Stimulated activated CD8-positive, alpha-beta memory T cell treated with anti-CD3 and anti-CD28 coated beads, Interleukin-2, amount 100 ng/mL, for 48 hours (primary cell): ENCODE data around the gene DPEP3.

ENCODE experiments used
- DNase-seq, 2 donors: peaks; one replicate each; pipeline ENCODE4 v3.0.0-alpha.2; 2020; ENCODE audit warnings: low read depth in 2 of 2

The DPEP3 gene

GRCh38 chr16:67966549-67967182, 13.6 kb downstream of the DPEP3 start:
- no peak for DNase-seq

- no peak for DNase-seq
Observed at GRCh38 chr16:67965668-67966548, 14.4 kb downstream of the DPEP3 start.

DNA sequence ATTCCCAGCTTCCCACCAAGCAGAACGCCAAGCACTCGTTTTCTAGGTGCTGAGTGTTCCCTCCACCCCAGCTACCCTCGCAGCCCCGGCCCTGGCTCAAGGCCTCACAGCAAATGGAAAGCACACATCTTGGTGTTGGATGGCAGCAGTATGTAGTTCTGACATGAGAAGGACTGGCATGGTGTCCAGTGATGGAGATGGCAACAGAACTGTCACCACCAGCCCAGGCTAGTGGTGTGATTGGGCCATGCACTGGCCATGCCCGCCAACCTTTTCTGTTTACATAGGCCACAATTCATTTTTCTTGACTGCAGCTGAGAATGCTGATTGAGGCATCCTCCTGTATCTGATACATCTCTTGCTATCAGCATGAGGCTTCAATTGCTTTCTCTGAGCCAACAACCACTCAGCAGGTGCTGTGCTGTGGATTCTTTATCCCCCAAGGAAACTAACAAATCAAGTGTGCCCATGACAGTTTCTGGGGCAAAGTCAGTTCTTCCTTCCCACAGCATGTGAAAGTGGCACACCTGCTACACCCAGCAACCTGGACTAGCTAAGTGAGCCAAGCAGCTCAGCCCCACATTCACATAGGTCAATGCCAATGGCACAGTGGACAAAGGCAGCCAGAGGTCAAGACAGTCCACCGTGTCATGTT, 15.7 kb downstream of the DPEP3 start:
- no peak for DNase-seq

- DNase-seq = no peak
Observed at GRCh38 chr16:67963662-67964321, 16.5 kb downstream of the DPEP3 start.

GRCh38 chr16:67963292-67963661, 17.0 kb downstream of the DPEP3 start:
- no peak for DNase-seq

DNA sequence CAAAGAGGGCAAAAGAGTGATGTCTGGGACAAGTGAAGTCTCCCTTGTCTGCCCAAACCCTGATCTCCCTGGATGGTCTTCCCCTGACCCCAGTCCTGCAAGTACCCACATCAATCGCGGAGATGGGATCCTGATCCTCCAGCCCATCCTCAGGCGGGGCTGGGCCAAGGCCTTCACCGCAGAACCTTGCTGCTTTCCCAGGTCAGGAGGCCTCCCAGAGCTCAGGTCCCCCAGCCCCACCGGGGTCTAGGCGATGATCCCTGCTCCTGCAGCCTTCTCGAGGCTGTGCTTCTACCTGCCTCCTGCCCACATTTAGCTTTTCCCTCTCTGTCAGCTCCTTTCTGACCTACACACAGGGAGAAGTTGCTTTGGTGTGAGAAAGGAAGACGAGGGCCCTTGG, 18.2 kb downstream of the DPEP3 start:
- DNase-seq = no peak

GRCh38 chr16:67961551-67961957, 18.7 kb downstream of the DPEP3 start:
- no peak for DNase-seq

- DNase-seq = no peak
Observed at GRCh38 chr16:67959536-67960329, 20.6 kb downstream of the DPEP3 start.

GRCh38 chr16:67957622-67958021, 22.7 kb downstream of the DPEP3 start:
- no peak for DNase-seq

DNA sequence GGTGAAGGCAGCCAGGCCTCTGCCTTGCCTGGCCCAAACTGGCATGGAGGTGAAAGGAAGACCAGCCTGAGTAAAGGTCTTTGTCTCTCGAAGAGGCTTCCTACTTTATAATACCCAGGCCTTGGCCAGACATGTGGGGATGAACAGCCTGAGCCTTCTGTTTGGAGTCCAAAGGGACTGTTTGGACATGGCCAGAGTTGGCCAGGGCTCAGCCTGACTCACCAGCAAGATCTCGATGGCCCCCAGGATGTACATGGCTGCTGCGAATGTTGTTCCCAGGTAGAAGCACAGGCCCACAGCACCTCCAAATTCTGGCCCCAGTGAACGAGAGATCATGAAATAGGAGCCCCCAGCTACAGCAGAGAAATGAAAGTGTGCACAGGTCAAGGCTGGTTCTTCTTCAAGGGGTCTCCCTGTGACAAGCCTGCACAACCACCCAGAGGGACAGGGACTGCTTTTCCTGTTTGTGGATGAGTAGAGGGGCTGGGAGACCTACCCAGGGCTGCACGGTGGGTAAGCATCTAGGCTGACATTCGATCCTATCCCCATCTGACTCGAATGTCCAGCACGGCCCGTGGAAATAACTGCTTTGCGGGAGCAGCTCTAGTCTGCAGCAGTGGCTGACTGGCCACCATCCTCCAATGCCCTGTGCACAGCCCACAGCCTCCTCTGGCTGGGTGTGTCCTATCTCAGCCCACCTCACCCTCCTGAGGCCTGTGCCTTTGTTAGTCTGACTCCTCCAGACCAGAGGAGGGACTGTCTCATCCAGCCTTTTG, 25.7 kb downstream of the DPEP3 start:
- no peak for DNase-seq

DNA sequence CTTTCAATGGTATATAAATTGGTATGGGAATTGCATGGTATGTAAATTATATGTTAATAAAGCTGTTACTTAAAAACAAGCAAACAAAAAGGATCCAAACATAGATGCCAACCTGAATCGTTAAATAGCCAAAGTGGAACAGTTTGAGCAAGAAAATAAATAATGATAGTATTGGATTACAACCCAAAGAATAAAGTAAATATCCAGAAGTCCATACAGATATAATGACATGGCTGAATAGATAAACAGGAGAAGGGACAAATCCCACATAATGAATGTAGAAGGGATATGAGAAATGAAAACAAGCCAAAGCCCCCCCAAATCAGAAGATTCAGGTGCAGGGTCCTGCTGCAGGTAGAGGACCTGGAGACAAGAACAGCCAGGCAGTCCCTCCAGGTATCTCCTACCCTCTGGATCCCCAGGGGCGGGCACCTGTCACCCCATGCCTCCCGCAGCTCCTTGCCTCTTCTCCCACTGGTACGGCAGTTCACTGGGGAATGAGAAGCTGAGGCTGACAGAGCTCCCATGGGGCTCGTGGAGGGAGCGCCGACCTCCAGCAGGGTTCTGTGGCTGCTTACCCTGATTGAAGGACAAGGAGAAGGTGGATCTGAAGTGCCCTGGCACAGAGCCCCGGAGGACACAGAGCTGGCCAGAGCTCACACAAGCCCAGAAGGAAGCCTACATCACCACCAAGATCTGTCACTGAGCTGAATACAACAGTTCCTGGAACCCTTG, 26.5 kb downstream of the DPEP3 start:
- DNase-seq = no peak

DNA sequence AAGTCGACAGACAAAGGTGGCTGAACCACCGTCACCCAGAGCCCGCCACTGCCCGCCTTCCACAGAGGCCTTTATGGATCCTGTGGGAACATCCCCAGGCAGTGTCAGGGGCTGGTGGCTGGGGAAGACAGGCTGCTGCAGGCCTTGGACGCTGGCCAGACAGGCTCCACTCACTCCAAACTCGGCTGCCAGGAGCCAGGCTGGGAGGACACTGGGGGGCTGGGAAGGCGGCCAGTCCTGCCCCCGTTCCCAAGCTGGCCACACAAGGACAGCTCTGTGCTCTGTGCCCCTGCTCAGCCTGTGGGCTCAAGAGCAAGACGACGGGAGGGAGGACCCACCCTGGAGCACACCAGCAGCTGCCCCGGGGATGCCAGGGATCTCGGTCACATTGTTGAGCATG, 28.8 kb downstream of the DPEP3 start:
- no peak for DNase-seq

DNA sequence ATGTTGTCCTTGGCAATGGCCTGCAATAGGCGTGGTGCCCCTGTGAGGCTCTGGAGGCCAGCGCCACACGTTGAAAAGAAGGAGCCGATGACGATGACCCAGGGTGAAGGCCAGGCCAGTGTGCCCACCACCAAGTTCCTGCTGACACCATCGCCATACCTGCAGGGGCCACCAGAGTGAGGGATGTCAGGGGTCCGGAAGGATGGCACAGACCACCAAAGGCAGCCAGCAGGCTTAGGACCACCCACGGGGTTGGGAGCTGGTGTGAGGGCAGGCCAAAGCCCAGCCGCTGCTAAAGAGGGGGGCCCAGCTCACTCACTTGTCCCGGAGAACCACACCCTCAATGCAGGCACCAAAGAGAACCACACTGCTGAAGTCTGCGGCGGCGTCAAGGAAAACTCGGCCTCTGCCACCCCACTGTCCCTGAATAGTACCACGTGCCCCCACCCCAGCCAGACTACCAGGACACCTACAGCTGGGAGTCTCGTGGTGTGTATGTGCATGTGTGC, 29.9 kb downstream of the DPEP3 start:
- no peak for DNase-seq

- no peak for DNase-seq
Observed at GRCh38 chr16:67949645-67950044, 30.7 kb downstream of the DPEP3 start.

DNA sequence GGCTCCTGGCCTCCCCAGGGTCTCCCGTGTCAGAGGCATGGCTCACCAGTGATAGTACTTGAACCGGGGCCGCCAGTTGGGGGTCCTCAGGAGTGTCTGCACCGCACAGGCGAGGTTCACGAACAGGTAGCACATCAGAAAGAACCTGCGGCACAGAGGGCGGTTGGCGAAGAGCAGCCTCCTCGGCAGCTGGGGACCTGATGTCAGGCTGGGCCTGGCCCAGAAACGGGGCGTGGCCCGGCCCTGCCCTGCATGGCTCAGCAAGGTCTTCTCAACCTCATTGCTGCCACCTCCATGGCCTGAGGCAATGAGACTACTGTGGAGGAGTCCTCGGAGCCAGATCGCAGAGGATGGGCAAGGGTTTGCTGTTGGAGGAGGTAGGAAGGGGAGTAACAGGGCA, 32.3 kb downstream of the DPEP3 start:
- DNase-seq = no peak

DNA sequence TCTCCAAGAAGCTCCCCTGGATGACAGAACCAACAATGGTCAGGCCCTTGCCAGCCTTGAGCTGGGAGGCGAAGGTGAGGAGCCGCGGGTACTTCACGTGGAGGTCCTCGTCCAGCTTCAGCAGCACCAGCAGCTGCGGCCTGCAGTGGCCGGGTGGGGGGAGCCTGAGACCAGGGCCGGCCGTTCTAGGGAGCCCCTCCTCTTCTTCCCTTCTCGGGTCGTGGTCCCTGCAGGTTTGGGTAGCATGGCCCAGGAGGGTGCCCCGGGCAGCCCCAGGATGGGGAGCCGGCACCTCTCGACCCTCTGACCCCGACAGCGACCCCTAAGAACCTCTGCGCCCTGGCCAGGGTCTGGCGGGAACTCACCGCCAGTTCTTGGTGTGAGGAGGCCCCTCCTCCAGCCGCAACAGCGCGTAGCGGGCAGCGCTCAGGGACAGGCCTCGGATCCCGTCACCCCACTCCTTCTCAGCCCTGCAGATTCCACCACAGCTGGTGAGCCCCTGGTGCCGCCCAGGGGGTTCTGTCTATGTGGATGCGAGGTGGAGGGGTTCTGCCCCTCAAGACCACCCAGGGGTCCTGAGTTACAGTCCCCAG, 33.2 kb downstream of the DPEP3 start:
- no peak for DNase-seq

GRCh38 chr16:67946128-67946569, 34.1 kb downstream of the DPEP3 start:
- DNase-seq = no peak

DNA sequence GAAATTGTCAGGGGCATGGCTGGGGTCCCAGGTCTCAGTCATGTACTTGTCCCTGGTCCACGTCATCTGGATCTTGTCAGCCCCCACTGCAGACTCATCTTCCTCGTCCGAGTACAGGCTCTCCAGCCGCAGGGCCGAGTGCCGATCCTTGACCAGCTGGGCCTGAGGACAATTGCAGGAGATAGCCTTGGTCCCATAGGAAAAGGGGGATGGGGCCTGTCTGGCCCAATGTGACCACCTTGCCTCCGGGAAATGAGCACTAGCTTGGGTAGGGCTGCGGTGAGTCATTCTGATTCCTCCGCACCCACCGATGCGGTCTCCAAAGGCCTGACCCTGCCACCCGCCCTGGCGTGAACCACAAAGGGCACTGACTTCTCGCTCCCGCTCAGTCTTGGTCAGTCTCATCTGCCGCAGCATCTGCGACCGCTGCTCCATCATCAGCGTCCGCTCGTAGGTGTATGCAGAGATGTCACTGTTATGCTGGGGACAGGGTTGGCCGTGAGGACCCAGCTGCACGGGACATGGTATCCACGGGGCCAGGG, 34.8 kb downstream of the DPEP3 start:
- DNase-seq = no peak
